Peyer's patch (tissue), 4 donors: Measurements from ENCODE around the gene STX1B.

ENCODE experiments used
- CTCF ChIP-seq, 6 experiments: fragments of 450-650 bp in 4 of 6; fragments of 200-600 bp in 2 of 6; sonication (generic) in 1 of 6; IDR thresholded peaks; one replicate each; pipeline ENCODE4 v1.5.1; 2017 to 2019; ENCODE audit warnings: antibody characterized with exemption in 6 of 6, mild to moderate bottlenecking in 3 of 6, moderate library complexity in 1 of 6
- POLR2A ChIP-seq, 2 donors: fragments of 450-650 bp; IDR thresholded peaks; one replicate each; pipeline ENCODE4 v1.5.1; 2017; ENCODE audit warnings: antibody characterized with exemption in 2 of 2, mild to moderate bottlenecking in 2 of 2, moderate library complexity in 2 of 2

GRCh38 chr16:31023252-31023602, 12.8 kb upstream of the STX1B start:
- TF ChIP-seq CTCF (IDR thresholded peaks at IDR 0.05) (no peak), POLR2A (IDR thresholded peaks at IDR 0.05) (no peak)
